Loucy (cell line): ENCODE data around the gene COL5A3.

ENCODE experiments used
- H2AFZ ChIP-seq: fragments of 200-600 bp; sonication (generic); 2 replicates; pipeline ENCODE4 v1.6.0; 2016; ENCODE audit warnings: antibody characterized with exemption, mild to moderate bottlenecking, low read length, moderate library complexity
- H3F3A ChIP-seq: fragments of 200-600 bp; 2 replicates; pipeline ENCODE4 v1.6.0; 2016; ENCODE audit warnings: antibody characterized with exemption, low read depth, mild to moderate bottlenecking
- H3K27me3 ChIP-seq: fragments of 200-600 bp; sonication (generic); 2 replicates; pipeline ENCODE4 v1.6.1; 2014; ENCODE audit warnings: low read length, mild to moderate bottlenecking; ENCODE audit not compliant: insufficient read depth, poor library complexity, severe bottlenecking
- H3K36me3 ChIP-seq: fragments of 200-600 bp; sonication (generic); 2 replicates; pipeline ENCODE4 v1.6.1; 2016; ENCODE audit warnings: low read length; ENCODE audit not compliant: insufficient read depth
- H3K4me1 ChIP-seq: fragments of 200-600 bp; sonication (generic); 2 replicates; pipeline ENCODE4 v1.5.1; 2014; ENCODE audit warnings: low read length, mild to moderate bottlenecking; ENCODE audit not compliant: insufficient read depth, poor library complexity, severe bottlenecking
- H3K4me2 ChIP-seq: fragments of 200-600 bp; sonication (generic); 2 replicates; pipeline ENCODE4 v1.6.0; 2014; ENCODE audit warnings: antibody characterized with exemption, low read length, low read depth, mild to moderate bottlenecking; ENCODE audit not compliant: poor library complexity, severe bottlenecking
- H3K4me3 ChIP-seq: fragments of 200-600 bp; sonication (generic); 2 replicates; pipeline ENCODE4 v1.5.1; 2014; ENCODE audit warnings: low read length, mild to moderate bottlenecking, mixed read lengths; ENCODE audit not compliant: poor library complexity, severe bottlenecking
- H3K79me2 ChIP-seq: fragments of 200-600 bp; sonication (generic); 2 replicates; pipeline ENCODE4 v1.6.1; 2014; ENCODE audit warnings: low read length; ENCODE audit not compliant: insufficient read depth
- H3K9ac ChIP-seq: fragments of 200-600 bp; sonication (generic); 2 replicates; pipeline ENCODE4 v1.6.0; 2014; ENCODE audit warnings: mild to moderate bottlenecking, low read depth, low read length, moderate library complexity; ENCODE audit not compliant: poor library complexity, severe bottlenecking
- H3K9me2 ChIP-seq: fragments of 200-600 bp; sonication (generic); replicated peaks from 2 replicates; pipeline ENCODE4 v1.6.1; 2016; ENCODE audit warnings: low read depth, low read length, mixed read lengths
- H3K9me3 ChIP-seq: fragments of 200-600 bp; sonication (generic); 2 replicates; pipeline ENCODE4 v1.6.1; 2014; ENCODE audit warnings: mild to moderate bottlenecking, antibody characterized with exemption, low read length, low read depth; ENCODE audit not compliant: insufficient read depth
- H4K20me1 ChIP-seq: fragments of 200-600 bp; sonication (generic); 2 replicates; pipeline ENCODE4 v1.6.0; 2014; ENCODE audit warnings: antibody characterized with exemption, low read length, mild to moderate bottlenecking; ENCODE audit not compliant: insufficient read depth, poor library complexity, severe bottlenecking
- EZH2phosphoT487 ChIP-seq: fragments of 200-600 bp; IDR thresholded peaks from 2 replicates; pipeline ENCODE4 v1.6.1; 2018; ENCODE audit warnings: antibody characterized with exemption, mild to moderate bottlenecking, moderate library complexity, borderline replicate concordance
- TF ChIP-seq, protein P1 (sequence below): fragments of 200-600 bp; sonication (generic); conservative IDR thresholded peaks from 2 replicates; pipeline ENCODE4 v1.5.1; 2014; ENCODE audit warnings: mild to moderate bottlenecking, antibody characterized with exemption, low read length

The COL5A3 gene

GRCh38 chr19:9914001-9914314, 96.3 kb downstream of the COL5A3 start:
- H3K36me3 ChIP-seq = no peaks in the 10 kb centered on the region
- no peaks in the 10 kb centered on the region for H3K9me3 ChIP-seq
- H4K20me1 ChIP-seq = no peaks in the 10 kb centered on the region
- TF ChIP-seq EZH2phosphoT487 = no peak
- TF ChIP-seq, protein P1, sequence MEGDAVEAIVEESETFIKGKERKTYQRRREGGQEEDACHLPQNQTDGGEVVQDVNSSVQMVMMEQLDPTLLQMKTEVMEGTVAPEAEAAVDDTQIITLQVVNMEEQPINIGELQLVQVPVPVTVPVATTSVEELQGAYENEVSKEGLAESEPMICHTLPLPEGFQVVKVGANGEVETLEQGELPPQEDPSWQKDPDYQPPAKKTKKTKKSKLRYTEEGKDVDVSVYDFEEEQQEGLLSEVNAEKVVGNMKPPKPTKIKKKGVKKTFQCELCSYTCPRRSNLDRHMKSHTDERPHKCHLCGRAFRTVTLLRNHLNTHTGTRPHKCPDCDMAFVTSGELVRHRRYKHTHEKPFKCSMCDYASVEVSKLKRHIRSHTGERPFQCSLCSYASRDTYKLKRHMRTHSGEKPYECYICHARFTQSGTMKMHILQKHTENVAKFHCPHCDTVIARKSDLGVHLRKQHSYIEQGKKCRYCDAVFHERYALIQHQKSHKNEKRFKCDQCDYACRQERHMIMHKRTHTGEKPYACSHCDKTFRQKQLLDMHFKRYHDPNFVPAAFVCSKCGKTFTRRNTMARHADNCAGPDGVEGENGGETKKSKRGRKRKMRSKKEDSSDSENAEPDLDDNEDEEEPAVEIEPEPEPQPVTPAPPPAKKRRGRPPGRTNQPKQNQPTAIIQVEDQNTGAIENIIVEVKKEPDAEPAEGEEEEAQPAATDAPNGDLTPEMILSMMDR = no peak
- H3K79me2 ChIP-seq = no peaks in the 10 kb centered on the region
- peak overlapping the region; percentile 80 for H3K4me2 ChIP-seq
- H3K27me3 ChIP-seq = no peaks in the 10 kb centered on the region
- H3K4me1 ChIP-seq = no peaks in the 10 kb centered on the region
- H3K9ac ChIP-seq = peak overlapping the region; percentile 63
- peak overlapping the region; percentile 90 for H2AFZ ChIP-seq
- no peaks in the 10 kb centered on the region for H3F3A ChIP-seq
- no peaks in the 10 kb centered on the region for H3K9me2 ChIP-seq
- H3K4me3 ChIP-seq = peak overlapping the region; percentile 68

- no peak overlapping the region for H3K4me3 ChIP-seq
- H3K4me2 ChIP-seq = no peak overlapping the region
- H3F3A ChIP-seq = no peaks in the 10 kb centered on the region
- no peak overlapping the region for H3K9ac ChIP-seq
- H3K36me3 ChIP-seq = no peaks in the 10 kb centered on the region
- no peak for TF ChIP-seq EZH2phosphoT487
- TF ChIP-seq, protein P1 = no peak
- H3K79me2 ChIP-seq = no peaks in the 10 kb centered on the region
- H3K9me2 ChIP-seq = no peaks in the 10 kb centered on the region
- H3K4me1 ChIP-seq = no peaks in the 10 kb centered on the region
- H2AFZ ChIP-seq = no peak overlapping the region
- no peaks in the 10 kb centered on the region for H4K20me1 ChIP-seq
- no peaks in the 10 kb centered on the region for H3K9me3 ChIP-seq
- no peaks in the 10 kb centered on the region for H3K27me3 ChIP-seq
Measured at GRCh38 chr19:9913237-9914000, 96.9 kb downstream of the COL5A3 start.

DNA sequence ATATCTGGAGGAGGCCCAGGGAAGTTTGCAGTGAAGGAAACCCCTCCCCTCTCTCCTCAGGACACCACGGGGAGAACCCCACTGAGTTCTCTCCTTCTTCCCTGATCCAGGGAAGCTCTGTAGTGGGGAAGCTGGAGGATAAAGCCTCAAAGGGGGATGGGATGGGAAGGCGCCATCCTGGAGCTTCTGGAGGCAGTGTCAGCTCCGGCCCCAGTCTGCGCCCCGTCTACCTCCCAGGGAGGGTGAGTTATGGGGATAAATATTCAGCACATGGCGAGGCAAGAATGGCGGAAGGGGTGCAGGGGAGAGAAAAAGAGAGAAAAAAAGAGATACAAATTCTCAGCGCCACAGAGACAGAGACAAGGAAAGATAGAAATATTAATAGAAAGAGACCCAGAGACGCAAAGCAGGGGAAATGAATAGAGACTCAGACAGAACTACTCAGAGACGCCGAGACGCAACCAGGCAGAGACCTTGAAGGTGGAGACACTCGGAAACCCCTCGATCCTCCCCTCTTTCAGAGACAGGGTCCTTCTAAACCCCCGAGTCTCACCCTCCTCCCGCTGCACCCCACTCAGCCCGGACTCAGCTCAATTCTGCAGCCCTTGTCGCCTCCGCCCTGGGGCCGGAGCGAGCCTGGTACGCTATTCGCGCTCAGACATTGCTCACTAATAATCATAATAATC, 97.6 kb downstream of the COL5A3 start:
- H3K9me2 ChIP-seq = no peaks in the 10 kb centered on the region
- H3K4me3 ChIP-seq = no peak overlapping the region
- no peaks in the 10 kb centered on the region for H3K79me2 ChIP-seq
- no peak overlapping the region for H3K4me2 ChIP-seq
- H4K20me1 ChIP-seq = no peaks in the 10 kb centered on the region
- no peak overlapping the region for H2AFZ ChIP-seq
- H3K27me3 ChIP-seq = no peaks in the 10 kb centered on the region
- no peaks in the 10 kb centered on the region for H3K9me3 ChIP-seq
- H3K4me1 ChIP-seq = no peaks in the 10 kb centered on the region
- no peaks in the 10 kb centered on the region for H3K36me3 ChIP-seq
- TF ChIP-seq EZH2phosphoT487 = no peak
- TF ChIP-seq, protein P1 = no peak
- no peak overlapping the region for H3K9ac ChIP-seq
- no peaks in the 10 kb centered on the region for H3F3A ChIP-seq
